ENCODE measurements around the gene SERPING1. TPM values are rescaled to one million over a fixed set of nuclear protein-coding genes. Genes with fewer than 3 reads are reported as not detected.

Gene SERPING1
- total and polyA plus RNA-seq, 2 donors (not counting 1 experiment from before 2014, with no cell fraction given) = 17.2 to 117 TPM

DNA sequence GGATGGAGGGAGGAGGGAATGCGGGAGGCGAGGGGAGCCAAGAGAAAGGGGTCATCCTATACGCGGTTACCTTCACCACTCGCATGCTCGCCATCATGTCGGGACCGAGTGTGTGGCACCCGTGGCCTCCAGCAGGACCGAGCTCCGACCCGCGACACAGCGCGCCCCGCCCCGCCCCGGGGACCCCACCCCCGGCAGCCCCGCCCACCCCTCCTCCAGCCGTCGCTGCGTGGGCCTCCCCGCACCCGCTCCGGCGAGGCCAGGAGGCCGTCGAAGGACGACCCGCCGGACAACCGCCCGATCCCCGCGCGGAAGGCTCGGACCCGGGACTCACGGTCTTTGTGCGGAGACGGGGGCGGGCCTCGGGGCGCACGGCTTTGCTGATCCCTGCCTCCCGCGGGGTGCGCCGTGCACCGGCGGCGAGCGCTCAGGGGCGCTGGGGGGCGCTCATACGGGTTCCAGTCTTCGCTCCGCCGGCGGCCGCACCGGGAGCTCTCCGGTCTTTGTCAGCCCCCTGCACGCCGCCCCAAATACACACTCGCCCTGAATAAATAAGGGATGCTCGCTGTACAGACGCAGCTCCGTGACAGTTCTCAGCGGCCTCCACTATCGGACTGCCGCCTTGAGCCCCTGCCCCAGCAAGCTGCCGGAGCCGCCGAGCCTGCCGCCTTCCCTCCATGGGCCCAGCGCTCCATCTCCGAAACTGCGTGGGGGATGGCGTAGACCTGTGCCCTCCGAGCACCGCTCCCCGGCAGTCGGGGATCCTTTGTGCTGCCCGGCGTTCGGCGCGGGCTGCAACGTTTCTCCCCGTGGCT, 29.8 kb upstream of the SERPING1 start, which contains the start of gene UBE2L6:
Gene UBE2L6 (minus strand): TSS at position 158 of the 815 bp plus-strand sequence. CDS start 61 bp downstream, at position 97.
- Histone ChIP-seq H3K4me3 (replicated peaks in 1 of 4; ENCODE audit: control extremely low read depth in 1 of 4, insufficient read depth in 1 of 4, low read depth in 3 of 4, low read length in 4 of 4) (peak within 1 kb of the TSS; percentile 81 to 94 (median 92)), H3K27me3 (ENCODE audit: control insufficient read depth, insufficient read depth, low read length) (no peaks in the 10 kb centered on the region), H4K20me1 (ENCODE audit: control insufficient read depth, extremely low read depth, insufficient read depth, low read length) (no peaks in the 10 kb centered on the region), H3K9me3 (ENCODE audit: control insufficient read depth, insufficient read depth, low read depth, low read length) (no peaks in the 10 kb centered on the region), H3K9ac (ENCODE audit: insufficient read depth, low read length) (peak within 1 kb of the TSS; percentile 59), H3K4me2 (ENCODE audit: extremely low read depth, insufficient read depth, low read length) (peak within 1 kb of the TSS; percentile 100), H3K79me2 (ENCODE audit: control insufficient read depth, insufficient read depth, low read length) (peaks cover 12% of the 10 kb centered on the region), H3K36me3 (ENCODE audit: control insufficient read depth, insufficient read depth, low read length) (no peaks in the 10 kb centered on the region), H3K4me1 (ENCODE audit: control insufficient read depth, extremely low read depth, insufficient read depth, low read length) (peaks cover 12% of the 10 kb centered on the region), H2AFZ (ENCODE audit: low read length) (peak within 1 kb of the TSS; percentile 93), H3K27ac (ENCODE audit: insufficient read depth, low read length) (peak within 1 kb of the TSS; percentile 73)
- peak; percentile 30 to 32 for DNase-seq (ENCODE audit: low read depth in 2 of 2)
- no peak for TF ChIP-seq EZH2 (IDR thresholded peaks at IDR 0.05; ENCODE audit: low read length, missing control alignments)
- TF ChIP-seq, protein P1, sequence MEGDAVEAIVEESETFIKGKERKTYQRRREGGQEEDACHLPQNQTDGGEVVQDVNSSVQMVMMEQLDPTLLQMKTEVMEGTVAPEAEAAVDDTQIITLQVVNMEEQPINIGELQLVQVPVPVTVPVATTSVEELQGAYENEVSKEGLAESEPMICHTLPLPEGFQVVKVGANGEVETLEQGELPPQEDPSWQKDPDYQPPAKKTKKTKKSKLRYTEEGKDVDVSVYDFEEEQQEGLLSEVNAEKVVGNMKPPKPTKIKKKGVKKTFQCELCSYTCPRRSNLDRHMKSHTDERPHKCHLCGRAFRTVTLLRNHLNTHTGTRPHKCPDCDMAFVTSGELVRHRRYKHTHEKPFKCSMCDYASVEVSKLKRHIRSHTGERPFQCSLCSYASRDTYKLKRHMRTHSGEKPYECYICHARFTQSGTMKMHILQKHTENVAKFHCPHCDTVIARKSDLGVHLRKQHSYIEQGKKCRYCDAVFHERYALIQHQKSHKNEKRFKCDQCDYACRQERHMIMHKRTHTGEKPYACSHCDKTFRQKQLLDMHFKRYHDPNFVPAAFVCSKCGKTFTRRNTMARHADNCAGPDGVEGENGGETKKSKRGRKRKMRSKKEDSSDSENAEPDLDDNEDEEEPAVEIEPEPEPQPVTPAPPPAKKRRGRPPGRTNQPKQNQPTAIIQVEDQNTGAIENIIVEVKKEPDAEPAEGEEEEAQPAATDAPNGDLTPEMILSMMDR (conservative IDR thresholded peaks at IDR 0.05 in 1 of 2, IDR thresholded peaks at IDR 0.05 in 1 of 2; ENCODE audit: low read depth in 1 of 2, low read length in 2 of 2) = no peak

DNA sequence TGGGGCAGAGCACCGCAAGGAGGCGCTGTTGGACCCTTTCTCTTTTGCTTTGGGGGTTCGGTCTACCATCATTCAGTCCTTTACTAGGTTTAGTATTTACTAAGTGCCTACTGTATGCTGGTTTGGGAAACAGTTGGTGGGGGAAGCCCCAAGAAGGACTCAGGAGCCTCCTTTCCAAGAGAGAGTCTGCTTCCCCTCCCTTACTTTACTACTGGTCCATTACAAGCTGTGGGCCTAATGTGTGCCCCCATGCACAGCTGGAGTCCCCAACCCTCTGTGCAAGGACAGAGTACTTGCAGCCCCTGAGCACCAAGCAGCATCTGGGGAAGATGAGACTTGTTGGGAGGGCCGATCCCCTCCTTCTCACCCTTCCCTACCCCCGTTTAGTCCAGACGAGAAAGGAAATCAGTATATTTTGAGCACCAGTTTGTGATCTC, 29.1 kb upstream of the SERPING1 start:
- peak; percentile 51 to 79 for DNase-seq (ENCODE audit: low read depth in 2 of 2)
- Histone ChIP-seq H3K27ac (ENCODE audit: insufficient read depth, low read length) (peak overlapping the region; percentile 52), H2AFZ (ENCODE audit: low read length) (peak overlapping the region; percentile 67), H3K27me3 (ENCODE audit: control insufficient read depth, insufficient read depth, low read length) (no peaks in the 10 kb centered on the region), H3K9ac (ENCODE audit: insufficient read depth, low read length) (peak overlapping the region; percentile 57), H3K9me3 (ENCODE audit: control insufficient read depth, insufficient read depth, low read depth, low read length) (no peaks in the 10 kb centered on the region), H3K4me2 (ENCODE audit: extremely low read depth, insufficient read depth, low read length) (peak overlapping the region; percentile 83), H3K36me3 (ENCODE audit: control insufficient read depth, insufficient read depth, low read length) (no peaks in the 10 kb centered on the region), H3K4me1 (ENCODE audit: control insufficient read depth, extremely low read depth, insufficient read depth, low read length) (peaks cover 12% of the 10 kb centered on the region), H3K4me3 (replicated peaks in 1 of 4; ENCODE audit: control extremely low read depth in 1 of 4, insufficient read depth in 1 of 4, low read depth in 3 of 4, low read length in 4 of 4) (peak overlapping the region; percentile 75 to 94 (median 85)), H3K79me2 (ENCODE audit: control insufficient read depth, insufficient read depth, low read length) (peaks cover 12% of the 10 kb centered on the region), H4K20me1 (ENCODE audit: control insufficient read depth, extremely low read depth, insufficient read depth, low read length) (no peaks in the 10 kb centered on the region)
- no peak for TF ChIP-seq EZH2 (IDR thresholded peaks at IDR 0.05; ENCODE audit: low read length, missing control alignments)
- TF ChIP-seq, protein P1 (conservative IDR thresholded peaks at IDR 0.05 in 1 of 2, IDR thresholded peaks at IDR 0.05 in 1 of 2; ENCODE audit: low read depth in 1 of 2, low read length in 2 of 2) = peak; percentile 79 to 92

DNA sequence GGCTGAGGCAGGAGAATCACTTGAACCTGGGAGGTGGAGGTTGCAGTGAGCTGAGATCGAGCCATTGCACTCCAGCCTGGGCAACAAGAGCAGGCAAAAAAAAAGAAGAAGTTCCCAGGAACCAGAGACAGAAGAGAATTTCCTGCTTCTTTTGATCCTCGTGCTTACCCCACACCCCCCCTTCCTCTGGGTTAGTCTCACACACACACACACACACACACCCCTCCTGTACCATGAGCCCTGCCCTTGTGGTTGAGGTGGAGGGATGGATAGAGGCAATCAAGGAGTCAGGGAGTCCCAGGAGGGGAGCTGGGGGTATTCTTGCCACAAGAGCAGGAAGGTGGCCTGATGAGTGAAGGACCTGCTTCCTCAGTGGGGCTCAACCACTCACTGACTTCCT, 25.9 kb upstream of the SERPING1 start:
- TF ChIP-seq, protein P1 (conservative IDR thresholded peaks at IDR 0.05 in 1 of 2, IDR thresholded peaks at IDR 0.05 in 1 of 2; ENCODE audit: low read depth in 1 of 2, low read length in 2 of 2) = no peak
- TF ChIP-seq EZH2 (IDR thresholded peaks at IDR 0.05; ENCODE audit: low read length, missing control alignments) = no peak
- H3K4me2 ChIP-seq (ENCODE audit: extremely low read depth, insufficient read depth, low read length) = no peak overlapping the region
- no peaks in the 10 kb centered on the region for H3K36me3 ChIP-seq (ENCODE audit: control insufficient read depth, insufficient read depth, low read length)
- H3K4me1 ChIP-seq (ENCODE audit: control insufficient read depth, extremely low read depth, insufficient read depth, low read length) = peaks cover 9% of the 10 kb centered on the region
- H4K20me1 ChIP-seq (ENCODE audit: control insufficient read depth, extremely low read depth, insufficient read depth, low read length) = no peaks in the 10 kb centered on the region
- no peak overlapping the region for H3K9ac ChIP-seq (ENCODE audit: insufficient read depth, low read length)
- H3K79me2 ChIP-seq (ENCODE audit: control insufficient read depth, insufficient read depth, low read length) = peaks cover 5% of the 10 kb centered on the region
- no peak for DNase-seq (ENCODE audit: low read depth in 2 of 2)
- H3K27me3 ChIP-seq (ENCODE audit: control insufficient read depth, insufficient read depth, low read length) = no peaks in the 10 kb centered on the region
- no peak overlapping the region for H3K27ac ChIP-seq (ENCODE audit: insufficient read depth, low read length)
- no peaks in the 10 kb centered on the region for H3K9me3 ChIP-seq (ENCODE audit: control insufficient read depth, insufficient read depth, low read depth, low read length)
- H2AFZ ChIP-seq (ENCODE audit: low read length) = no peak overlapping the region
- no peak overlapping the region for H3K4me3 ChIP-seq (replicated peaks in 1 of 4; ENCODE audit: control extremely low read depth in 1 of 4, insufficient read depth in 1 of 4, low read depth in 3 of 4, low read length in 4 of 4)

All from fibroblast of lung (primary cell).